HAP-1 (cell line): Measurements from ENCODE around the gene CHIA.
A peak's percentile ranks its signal among the peaks of the same experiment; 100 is the strongest.

Source experiments
- DNase-seq, 2 experiments: peaks; one replicate each; pipeline ENCODE4 v3.0.0-alpha.2; 2016 to 2020; ENCODE audit warnings: low spot score in 2 of 2
- H3K27me3 ChIP-seq: fragments of 250-450 bp; sonication (Bioruptor Pico); 2 replicates; pipeline ENCODE4 v1.5.1; 2020; ENCODE audit warnings: low read depth, mild to moderate bottlenecking, moderate library complexity
- H3K36me3 ChIP-seq: fragments of 250-450 bp; sonication (Bioruptor Pico); replicated peaks from 2 replicates; pipeline ENCODE4 v1.5.1; 2020; ENCODE audit warnings: mild to moderate bottlenecking
- H3K4me1 ChIP-seq: fragments of 250-450 bp; sonication (Bioruptor Pico); 2 replicates; pipeline ENCODE4 v1.5.1; 2020; ENCODE audit warnings: mild to moderate bottlenecking
- H3K4me3 ChIP-seq: fragments of 250-450 bp; sonication (Bioruptor Pico); 2 replicates; pipeline ENCODE4 v1.5.1; 2020; ENCODE audit warnings: mild to moderate bottlenecking, moderate library complexity
- H3K9me3 ChIP-seq: fragments of 250-450 bp; sonication (Bioruptor Pico); 2 replicates; pipeline ENCODE4 v1.5.1; 2020; ENCODE audit warnings: mild to moderate bottlenecking, moderate library complexity
- in situ Hi-C: fragments of 300-500 bp; cut with MboI; formaldehyde crosslinking; loops from 3 replicates; pipeline ENCODE4 v1.14.3; 2020; ENCODE audit warnings: low sequenced_read_pairs, inconsistent platforms, mixed read lengths

CHIA gene

DNA sequence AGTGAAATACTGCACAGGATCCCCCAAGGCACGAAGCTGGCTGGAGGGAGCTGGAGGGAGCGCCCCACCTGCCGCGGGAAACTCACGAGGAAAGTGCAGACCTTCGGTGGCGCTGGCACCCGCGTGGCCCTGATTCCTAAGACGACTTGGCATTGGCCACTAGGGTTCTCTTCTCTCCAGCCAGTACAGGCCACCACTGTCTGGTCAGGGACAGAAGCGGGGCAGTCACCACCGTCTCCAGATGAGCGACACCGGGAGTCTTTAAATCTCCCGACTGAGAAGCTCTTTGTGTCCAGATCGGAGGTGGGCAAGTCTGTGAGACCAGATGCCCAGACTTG is 19.2 kb upstream of the CHIA start:
- DNase-seq = peak in 1 of 2 experiments; percentile 50
- H3K36me3 ChIP-seq = no peaks in the 10 kb centered on the region
- in situ Hi-C loops = loop anchor here (10.0 kb wide), 1 partner anchor 53 kb away; no protein-coding TSS in a partner anchor

DNA sequence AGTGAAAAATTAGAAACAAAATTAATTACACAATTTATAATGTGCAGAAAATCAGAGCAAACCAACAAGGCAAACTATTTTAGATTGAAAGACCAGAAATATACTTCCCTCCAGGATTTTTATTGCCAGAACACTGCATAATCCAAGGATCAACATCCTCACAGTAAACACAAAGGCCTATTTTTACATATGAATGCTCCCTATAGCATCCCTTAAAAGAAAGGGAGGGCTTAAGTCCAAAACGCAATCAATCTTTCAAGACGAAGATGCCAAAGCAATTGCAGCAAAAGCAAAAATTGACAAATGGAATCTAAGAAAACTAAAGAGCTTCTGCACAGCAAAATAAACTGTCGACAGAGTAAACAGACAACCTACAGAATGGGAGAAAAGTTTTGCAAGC is 18.6 kb upstream of the CHIA start:
- Histone ChIP-seq H3K27me3 (no peaks in the 10 kb centered on the region), H3K4me3 (no peak overlapping the region), H3K9me3 (peaks cover 3% of the 10 kb centered on the region; the same call in 1 of the 2 replicates), H3K36me3 (no peaks in the 10 kb centered on the region), H3K4me1 (peaks cover 19% of the 10 kb centered on the region)
- in situ Hi-C loops = loop anchor here (10.0 kb wide), 1 partner anchor 53 kb away; no protein-coding TSS in a partner anchor
- peak; percentile 35 to 99 for DNase-seq

More for the DNA sequence above, 19.2 kb upstream of the CHIA start:
- H3K4me3 ChIP-seq = no peak overlapping the region
- H3K27me3 ChIP-seq = no peaks in the 10 kb centered on the region
- peaks cover 3% of the 10 kb centered on the region; the same call in 1 of the 2 replicates for H3K9me3 ChIP-seq
- H3K4me1 ChIP-seq = peaks cover 19% of the 10 kb centered on the region

DNA sequence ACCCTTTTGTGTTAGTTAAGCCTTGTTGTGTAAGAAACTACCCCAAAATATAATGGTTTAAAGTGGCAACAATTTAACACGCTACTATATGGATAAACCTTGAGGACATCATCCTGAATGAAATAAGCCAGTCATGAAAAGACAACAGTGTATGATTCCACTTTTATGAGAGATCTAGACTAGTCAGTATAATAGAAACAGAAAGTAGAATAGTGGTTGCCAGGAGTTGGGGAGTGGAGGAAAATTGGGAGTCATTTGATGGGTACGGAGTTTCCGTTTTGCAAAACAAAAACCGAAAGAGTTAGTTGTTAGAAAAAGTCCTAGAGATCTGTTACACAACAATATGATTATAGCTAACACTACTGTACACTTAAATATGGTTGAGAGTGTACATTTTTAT is 16.0 kb upstream of the CHIA start:
- H3K4me3 ChIP-seq = no peak overlapping the region
- H3K9me3 ChIP-seq = peaks cover 5% of the 10 kb centered on the region; the same call in 1 of the 2 replicates
- H3K36me3 ChIP-seq = no peaks in the 10 kb centered on the region
- no peak for DNase-seq
- no peaks in the 10 kb centered on the region for H3K27me3 ChIP-seq
- peaks cover 19% of the 10 kb centered on the region for H3K4me1 ChIP-seq
- in situ Hi-C loops = loop anchor here (10.0 kb wide), 1 partner anchor 50 kb away; no protein-coding TSS in a partner anchor

DNA sequence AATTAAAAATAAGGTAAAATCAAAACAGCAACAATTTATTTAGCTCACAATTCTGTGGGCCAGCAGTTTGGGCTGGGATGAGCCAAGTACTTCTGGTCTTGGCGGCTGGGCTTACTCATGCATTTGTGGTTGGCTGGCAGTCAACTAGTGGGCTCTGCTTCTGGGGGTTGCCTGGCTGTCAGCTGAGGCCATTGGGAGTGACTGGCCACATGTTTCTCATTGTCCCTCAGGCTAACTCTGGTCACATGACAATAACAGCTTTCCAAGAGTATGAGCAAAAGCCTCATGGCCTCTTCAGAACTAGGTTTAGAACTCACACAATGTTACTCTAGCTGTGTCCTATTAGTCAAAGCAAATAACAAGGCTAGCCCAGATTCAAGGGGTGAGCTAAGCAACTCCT is 15.6 kb upstream of the CHIA start:
- Histone ChIP-seq H3K4me1 (peaks cover 19% of the 10 kb centered on the region), H3K36me3 (no peaks in the 10 kb centered on the region), H3K9me3 (peaks cover 5% of the 10 kb centered on the region; the same call in 1 of the 2 replicates), H3K4me3 (no peak overlapping the region), H3K27me3 (no peaks in the 10 kb centered on the region)
- no peak for DNase-seq
- in situ Hi-C loops = loop anchor here (10.0 kb wide), 1 partner anchor 50 kb away; no protein-coding TSS in a partner anchor

DNA sequence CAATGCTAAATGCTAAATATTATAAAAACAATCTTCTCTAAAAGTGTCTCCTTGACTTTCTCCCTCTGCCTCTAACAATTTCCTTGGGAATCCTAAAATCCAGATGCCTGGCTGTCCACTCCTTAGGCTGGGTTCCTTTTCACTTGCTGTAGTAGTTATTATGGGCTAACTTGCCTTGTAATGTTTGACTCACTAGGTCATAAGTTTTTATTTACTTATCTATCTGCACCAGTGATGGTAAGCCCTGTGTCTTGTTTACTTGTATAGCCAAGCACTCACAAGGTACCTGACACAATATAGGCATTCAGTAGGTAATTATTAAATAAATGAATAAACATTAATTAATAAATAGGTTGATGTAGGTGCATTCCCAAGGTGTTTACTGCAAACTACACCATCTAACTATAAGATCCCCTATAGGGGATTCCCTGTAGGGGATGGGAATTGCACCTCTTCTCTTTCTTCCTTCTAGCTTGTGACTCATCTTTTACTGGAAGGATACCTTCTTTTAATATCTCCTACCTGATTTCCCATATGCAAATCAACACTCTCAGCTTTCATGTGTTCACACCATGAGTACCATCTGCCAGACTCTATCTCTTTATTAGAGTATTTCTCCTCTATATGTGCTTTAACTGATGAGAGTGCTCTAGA is 14.7 kb upstream of the CHIA start:
- DNase-seq = no peak

DNA sequence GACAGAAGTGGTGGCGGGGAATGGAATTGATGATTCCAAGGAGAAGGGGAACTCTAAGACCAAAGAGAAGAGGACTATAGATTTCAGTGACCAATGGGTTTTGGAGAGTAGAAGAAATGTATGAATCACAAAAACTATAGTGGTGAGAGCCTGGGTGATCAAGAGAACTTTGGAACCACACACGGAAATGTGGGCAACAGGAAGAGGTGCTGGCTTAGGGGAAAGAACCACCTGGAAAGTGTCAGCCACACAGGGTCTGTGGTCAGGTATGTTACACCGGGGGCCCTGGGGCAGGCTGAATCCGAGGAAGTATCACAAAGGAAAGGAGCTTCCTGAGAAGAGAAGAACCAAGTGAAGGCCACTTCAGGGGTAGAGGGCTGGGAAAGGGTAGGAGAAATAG is 11.5 kb upstream of the CHIA start:
- in situ Hi-C loops = loop anchor here (10.0 kb wide), 1 partner anchor 46 kb away; no protein-coding TSS in a partner anchor
- H3K4me1 ChIP-seq = no peaks in the 10 kb centered on the region; the same call in 1 of the 2 replicates
- no peaks in the 10 kb centered on the region for H3K36me3 ChIP-seq
- H3K4me3 ChIP-seq = no peak overlapping the region
- no peak for DNase-seq
- H3K27me3 ChIP-seq = no peaks in the 10 kb centered on the region
- H3K9me3 ChIP-seq = peaks cover 5% of the 10 kb centered on the region; the same call in 1 of the 2 replicates

More for the DNA sequence above, 14.7 kb upstream of the CHIA start:
- no peaks in the 10 kb centered on the region for H3K36me3 ChIP-seq
- no peaks in the 10 kb centered on the region for H3K27me3 ChIP-seq
- peaks cover 18% of the 10 kb centered on the region for H3K4me1 ChIP-seq
- in situ Hi-C loops = loop anchor here (10.0 kb wide), 1 partner anchor 49 kb away; no protein-coding TSS in a partner anchor
- H3K4me3 ChIP-seq = no peak overlapping the region
- peaks cover 5% of the 10 kb centered on the region; the same call in 1 of the 2 replicates for H3K9me3 ChIP-seq

DNA sequence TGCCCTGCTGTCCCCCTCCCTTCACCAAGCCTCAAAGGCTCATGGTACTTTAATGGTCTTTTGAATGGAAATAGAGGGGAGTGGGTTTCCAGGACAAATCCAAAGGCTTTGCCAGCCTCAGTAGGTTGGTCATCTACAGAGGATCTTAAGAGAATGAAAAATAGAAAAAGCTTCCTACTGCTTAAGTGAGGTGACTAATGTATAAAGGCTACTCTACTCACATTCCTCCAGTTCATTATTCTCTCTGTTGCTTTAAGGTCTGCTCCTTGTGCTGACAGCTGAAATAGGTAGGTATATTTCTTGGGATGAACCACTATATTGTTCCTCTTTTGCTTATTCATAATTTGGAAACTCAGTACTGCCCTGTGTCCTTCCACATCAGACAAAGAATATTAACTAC is 10.4 kb upstream of the CHIA start:
- in situ Hi-C loops = no loop called here
- H3K36me3 ChIP-seq = no peaks in the 10 kb centered on the region
- no peaks in the 10 kb centered on the region; the same call in 1 of the 2 replicates for H3K4me1 ChIP-seq
- DNase-seq = no peak
- H3K4me3 ChIP-seq = no peak overlapping the region
- peaks cover 5% of the 10 kb centered on the region; the same call in 1 of the 2 replicates for H3K9me3 ChIP-seq
- H3K27me3 ChIP-seq = no peaks in the 10 kb centered on the region

DNA sequence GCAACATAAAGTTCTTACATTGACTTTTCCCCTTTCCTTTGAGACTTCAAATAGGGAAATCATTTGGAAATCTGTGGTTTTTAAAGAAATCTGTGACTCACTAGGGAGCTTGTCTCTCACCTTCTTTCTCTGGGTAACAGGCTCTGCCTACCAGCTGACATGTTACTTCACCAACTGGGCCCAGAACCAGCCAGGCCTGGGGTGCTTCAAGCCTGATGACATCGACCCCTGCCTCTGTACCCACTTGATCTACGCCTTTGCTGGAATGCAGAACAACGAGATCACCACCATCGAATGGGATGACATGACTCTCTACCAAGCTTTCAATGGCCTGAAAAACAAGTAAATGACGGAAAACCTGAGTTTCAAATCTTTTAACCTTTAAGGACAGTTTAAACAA is 9.2 kb upstream of the CHIA start:
- no peak for DNase-seq
- Histone ChIP-seq H3K36me3 (no peaks in the 10 kb centered on the region), H3K9me3 (peaks cover 2% of the 10 kb centered on the region; the same call in 1 of the 2 replicates), H3K4me1 (no peaks in the 10 kb centered on the region; the same call in 1 of the 2 replicates), H3K27me3 (no peaks in the 10 kb centered on the region), H3K4me3 (no peak overlapping the region)
- in situ Hi-C loops = no loop called here

DNA sequence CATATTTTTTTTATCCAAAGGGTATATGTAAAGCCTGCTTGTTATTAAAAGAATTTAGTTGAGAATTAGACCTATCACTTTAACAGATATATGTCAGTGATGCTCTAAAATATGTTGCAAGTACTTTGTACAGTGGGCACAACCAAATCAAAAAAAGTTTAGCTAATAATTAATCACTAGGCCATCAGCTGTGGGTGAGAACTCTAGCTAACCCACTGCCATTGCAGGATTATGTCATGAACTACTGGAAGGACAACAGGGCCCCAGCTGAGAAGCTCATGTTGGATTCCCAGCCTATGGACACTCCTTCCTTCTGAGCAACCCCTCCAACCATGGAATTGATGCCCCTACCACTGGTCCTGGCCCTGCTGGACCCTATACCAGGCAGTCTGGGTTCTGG is 6.8 kb upstream of the CHIA start:
- no peak for DNase-seq
- no peak overlapping the region for H3K4me3 ChIP-seq
- H3K4me1 ChIP-seq = no peaks in the 10 kb centered on the region; the same call in 1 of the 2 replicates
- H3K27me3 ChIP-seq = no peaks in the 10 kb centered on the region
- H3K36me3 ChIP-seq = no peaks in the 10 kb centered on the region
- in situ Hi-C loops = no loop called here
- no peaks in the 10 kb centered on the region for H3K9me3 ChIP-seq

GRCh38 chr1:111285879-111286278 is 4.8 kb upstream of the CHIA start:
- no peaks in the 10 kb centered on the region for H3K27me3 ChIP-seq
- in situ Hi-C loops = no loop called here
- no peak overlapping the region for H3K4me3 ChIP-seq
- H3K4me1 ChIP-seq = no peaks in the 10 kb centered on the region; the same call in 1 of the 2 replicates
- no peaks in the 10 kb centered on the region for H3K36me3 ChIP-seq
- no peak for DNase-seq
- H3K9me3 ChIP-seq = no peaks in the 10 kb centered on the region; the same call in 1 of the 2 replicates

- DNase-seq = no peak
- no peak overlapping the region for H3K4me3 ChIP-seq
- H3K9me3 ChIP-seq = no peaks in the 10 kb centered on the region; the same call in 1 of the 2 replicates
- no peaks in the 10 kb centered on the region; the same call in 1 of the 2 replicates for H3K4me1 ChIP-seq
- in situ Hi-C loops = no loop called here
- no peaks in the 10 kb centered on the region for H3K27me3 ChIP-seq
- no peaks in the 10 kb centered on the region for H3K36me3 ChIP-seq
Observed at GRCh38 chr1:111286912-111287311, 3.7 kb upstream of the CHIA start.

DNA sequence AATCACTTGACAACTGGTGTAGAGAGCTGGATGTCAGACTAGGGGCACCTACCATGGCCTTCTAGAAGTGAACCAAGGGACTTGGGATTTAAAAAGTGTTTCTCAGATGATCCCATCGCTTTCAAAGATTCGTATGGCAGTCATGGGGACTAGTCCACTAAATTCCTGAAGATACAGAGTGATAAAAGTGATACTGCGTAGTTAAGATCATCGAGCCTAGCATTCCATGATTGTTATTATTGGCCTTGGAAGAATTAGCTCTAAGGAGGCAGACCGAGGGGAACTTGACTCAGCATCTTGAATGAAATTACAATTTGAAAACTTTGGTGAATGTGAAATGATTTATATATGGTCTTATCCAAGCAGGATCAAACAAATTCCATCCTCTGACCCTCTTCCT is 1.3 kb upstream of the CHIA start:
- Histone ChIP-seq H3K4me3 (no peak overlapping the region), H3K4me1 (peaks cover under 1% of the 10 kb centered on the region; the same call in 1 of the 2 replicates), H3K27me3 (no peaks in the 10 kb centered on the region), H3K9me3 (no peaks in the 10 kb centered on the region; the same call in 1 of the 2 replicates), H3K36me3 (no peaks in the 10 kb centered on the region)
- no peak for DNase-seq
- in situ Hi-C loops = no loop called here

DNA sequence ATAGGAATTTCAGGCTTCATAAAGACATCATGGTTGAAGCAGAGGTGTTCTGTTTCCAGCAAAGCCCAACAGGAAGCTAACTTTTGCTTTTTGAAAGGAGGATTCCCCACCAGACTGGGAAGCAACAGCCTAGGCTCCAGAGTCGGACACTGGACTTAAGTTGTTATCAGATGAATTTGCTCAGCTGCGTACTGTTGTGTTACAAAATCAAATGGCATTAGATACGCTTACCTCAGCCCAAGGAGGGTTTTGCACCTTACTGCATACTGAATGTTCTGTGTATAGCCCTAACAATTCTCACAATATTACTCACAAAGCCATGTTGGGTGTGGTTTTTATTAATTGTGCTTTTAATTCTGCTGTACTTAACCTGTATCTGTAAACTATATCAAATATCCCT is 547 bp upstream of the CHIA start:
- H3K4me3 ChIP-seq = no peak overlapping the region
- DNase-seq = no peak
- peaks cover 8% of the 10 kb centered on the region; the same call in 1 of the 2 replicates for H3K4me1 ChIP-seq
- H3K36me3 ChIP-seq = no peaks in the 10 kb centered on the region
- H3K27me3 ChIP-seq = no peaks in the 10 kb centered on the region
- in situ Hi-C loops = no loop called here
- no peaks in the 10 kb centered on the region; the same call in 1 of the 2 replicates for H3K9me3 ChIP-seq

- Histone ChIP-seq H3K4me1 (peaks cover 8% of the 10 kb centered on the region; the same call in 1 of the 2 replicates), H3K9me3 (peaks cover 4% of the 10 kb centered on the region; the same call in 1 of the 2 replicates), H3K4me3 (no peak overlapping the region), H3K36me3 (no peaks in the 10 kb centered on the region), H3K27me3 (no peaks in the 10 kb centered on the region)
- DNase-seq = no peak
- in situ Hi-C loops = no loop called here
Observed at GRCh38 chr1:111294390-111294789, 3.7 kb downstream of the CHIA start.
